Neuron (in vitro differentiated cells): Measurements from ENCODE around the gene TTLL12.
A peak's percentile ranks its signal among the peaks of the same experiment; 100 is the strongest.

ENCODE experiments used
- H2AFZ ChIP-seq: one replicate; pipeline ENCODE4 v1.6.1; 2013; ENCODE audit warnings: low read depth, mild to moderate bottlenecking, inconsistent platforms, low read length, moderate library complexity
- H3K27me3 ChIP-seq: one replicate; pipeline ENCODE4 v1.6.1; 2013; ENCODE audit warnings: low read length; ENCODE audit not compliant: insufficient read depth
- H3K36me3 ChIP-seq: one replicate; pipeline ENCODE4 v1.6.1; 2013; ENCODE audit warnings: low read length; ENCODE audit not compliant: insufficient read depth
- H3K4me1 ChIP-seq: one replicate; pipeline ENCODE4 v1.6.1; 2013; ENCODE audit warnings: low read length; ENCODE audit not compliant: insufficient read depth
- H3K4me3 ChIP-seq: 2 replicates; pipeline ENCODE4 v1.5.1; 2013; ENCODE audit warnings: mild to moderate bottlenecking, low read length, moderate library complexity
- H3K9me3 ChIP-seq: one replicate; pipeline ENCODE4 v1.6.1; 2013; ENCODE audit warnings: low read length

Gene TTLL12

DNA sequence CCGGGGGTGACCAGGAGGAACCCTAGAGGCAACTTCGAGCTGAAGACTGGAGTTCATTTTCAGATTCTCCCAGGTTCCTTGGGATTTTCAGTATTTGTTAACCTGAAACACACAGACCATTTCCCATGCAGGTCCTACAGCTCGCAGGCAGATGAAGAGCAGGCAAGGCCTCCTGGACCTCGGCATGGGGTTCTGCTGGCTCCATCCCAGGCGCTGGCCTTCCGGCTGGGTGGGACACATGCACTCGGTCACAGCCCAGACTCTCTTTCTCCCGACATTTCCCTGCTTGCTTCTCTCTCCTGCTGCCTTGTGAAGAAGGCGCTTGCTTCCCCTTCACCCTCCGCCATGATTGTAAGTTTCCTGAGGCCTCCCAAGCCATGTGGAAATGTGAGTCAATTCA, 15.4 kb upstream of the TTLL12 start:
- Histone ChIP-seq H3K27me3 (peaks cover 9% of the 10 kb centered on the region), H3K36me3 (no peaks in the 10 kb centered on the region), H3K4me1 (peaks cover 4% of the 10 kb centered on the region), H3K9me3 (no peaks in the 10 kb centered on the region), H3K4me3 (no peak overlapping the region), H2AFZ (no peak overlapping the region)

DNA sequence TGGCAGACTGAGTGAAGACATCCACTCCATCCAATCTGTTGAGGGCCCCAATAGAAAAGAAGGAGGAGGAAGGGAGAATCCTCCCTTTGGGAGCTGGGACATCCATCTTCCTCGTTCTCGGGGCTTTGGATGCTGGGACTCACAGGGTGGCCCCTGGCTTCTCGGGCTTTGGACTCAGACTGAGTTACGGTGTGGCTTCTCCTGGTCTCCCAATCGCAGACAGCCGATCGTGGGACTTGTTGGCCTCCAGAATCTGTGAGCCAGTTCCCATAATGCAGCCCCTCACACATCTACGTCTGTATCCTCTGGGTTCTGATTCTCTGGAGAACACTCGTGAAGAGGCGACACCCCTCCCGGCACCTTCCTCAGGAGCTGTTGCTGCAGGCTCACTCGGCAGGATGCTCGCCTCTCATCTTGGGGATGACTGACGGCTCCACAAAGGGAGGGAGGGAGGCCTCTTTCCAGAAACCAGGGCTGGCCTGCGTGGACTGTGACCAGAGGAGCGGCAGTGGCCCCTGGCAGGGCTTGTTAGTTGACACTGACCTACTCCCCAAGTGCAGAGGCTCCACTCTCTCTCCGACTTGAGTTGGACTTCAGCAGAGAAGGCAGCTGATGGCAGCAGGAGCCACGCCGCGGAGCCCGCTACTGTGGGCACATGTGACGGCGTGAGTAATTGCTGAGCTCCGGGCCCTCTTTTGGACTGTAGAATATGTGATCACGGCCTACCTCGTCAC, 14.7 kb upstream of the TTLL12 start:
- Histone ChIP-seq H3K36me3 (no peaks in the 10 kb centered on the region), H3K9me3 (no peaks in the 10 kb centered on the region), H3K27me3 (peaks cover 10% of the 10 kb centered on the region), H3K4me3 (no peak overlapping the region), H2AFZ (no peak overlapping the region), H3K4me1 (peaks cover 4% of the 10 kb centered on the region)

DNA sequence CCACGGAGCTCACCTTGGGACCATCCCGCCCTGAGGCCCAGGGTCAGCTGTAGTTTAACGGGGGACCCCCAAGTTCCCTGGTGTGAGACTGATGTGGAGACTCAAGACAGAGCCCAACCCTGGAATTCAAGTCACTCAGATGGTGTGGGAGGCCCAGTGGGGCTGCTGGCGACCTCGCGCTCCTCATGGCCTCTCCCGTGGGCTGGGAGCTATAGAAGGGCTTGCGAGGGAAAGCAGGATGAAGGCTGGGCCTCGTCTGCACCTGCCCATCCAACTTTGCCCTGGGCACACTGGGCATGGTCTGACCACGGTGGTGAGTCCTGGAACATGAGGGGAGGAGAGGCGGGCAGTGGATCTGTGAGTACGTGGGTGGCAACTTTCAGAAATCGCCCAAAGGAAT, 13.6 kb upstream of the TTLL12 start:
- peaks cover 4% of the 10 kb centered on the region for H3K4me1 ChIP-seq
- H3K36me3 ChIP-seq, result no peaks in the 10 kb centered on the region
- no peak overlapping the region for H3K4me3 ChIP-seq
- peaks cover 10% of the 10 kb centered on the region for H3K27me3 ChIP-seq
- H3K9me3 ChIP-seq, result no peaks in the 10 kb centered on the region
- no peak overlapping the region for H2AFZ ChIP-seq

DNA sequence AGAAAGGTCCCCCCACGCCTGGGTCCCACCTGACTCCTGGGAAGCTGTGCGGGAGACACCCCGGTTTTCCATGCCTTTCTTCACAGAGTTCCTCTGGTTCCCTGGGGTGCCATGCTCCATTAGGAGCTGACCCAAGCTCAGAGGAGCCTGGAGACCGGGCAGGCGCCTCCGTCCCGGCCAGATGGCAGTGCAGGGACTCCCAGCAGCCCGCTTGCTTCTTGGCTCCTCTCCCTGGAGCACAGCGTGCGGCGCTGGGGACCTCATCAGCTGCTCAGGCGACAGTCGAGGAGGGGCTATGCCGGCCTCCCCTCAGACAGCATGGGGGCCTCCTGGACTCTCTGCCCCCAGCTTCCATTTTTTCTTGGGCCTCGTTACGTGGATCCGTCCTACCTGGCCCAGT, 13.1 kb upstream of the TTLL12 start:
- H3K4me3 ChIP-seq, result no peak overlapping the region
- H3K4me1 ChIP-seq, result peaks cover 4% of the 10 kb centered on the region
- H3K27me3 ChIP-seq, result peaks cover 10% of the 10 kb centered on the region
- no peak overlapping the region for H2AFZ ChIP-seq
- no peaks in the 10 kb centered on the region for H3K9me3 ChIP-seq
- no peaks in the 10 kb centered on the region for H3K36me3 ChIP-seq

DNA sequence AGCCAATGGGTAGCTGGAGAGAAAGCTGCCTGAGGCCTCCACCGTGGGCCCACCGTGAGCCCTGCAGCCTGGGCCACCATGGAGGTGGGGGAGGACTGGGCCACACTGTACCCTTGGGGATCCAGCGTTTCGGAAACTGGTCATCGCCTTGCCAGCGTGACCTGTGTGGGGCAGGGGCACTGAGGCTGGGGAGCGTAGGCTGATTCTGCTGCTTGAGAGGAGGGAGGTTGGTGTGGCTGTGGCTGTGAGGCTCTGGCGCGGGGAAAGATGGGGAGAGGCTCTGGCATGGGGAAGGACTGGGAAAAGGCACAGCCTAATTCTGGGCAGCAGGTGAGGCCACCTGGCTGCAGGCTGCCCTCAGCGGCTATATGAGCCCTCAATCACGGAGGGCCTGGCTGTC, 12.6 kb upstream of the TTLL12 start:
- no peak overlapping the region for H2AFZ ChIP-seq
- H3K9me3 ChIP-seq, result no peaks in the 10 kb centered on the region
- peaks cover 4% of the 10 kb centered on the region for H3K4me1 ChIP-seq
- peaks cover 10% of the 10 kb centered on the region for H3K27me3 ChIP-seq
- H3K36me3 ChIP-seq, result no peaks in the 10 kb centered on the region
- H3K4me3 ChIP-seq, result no peak overlapping the region

DNA sequence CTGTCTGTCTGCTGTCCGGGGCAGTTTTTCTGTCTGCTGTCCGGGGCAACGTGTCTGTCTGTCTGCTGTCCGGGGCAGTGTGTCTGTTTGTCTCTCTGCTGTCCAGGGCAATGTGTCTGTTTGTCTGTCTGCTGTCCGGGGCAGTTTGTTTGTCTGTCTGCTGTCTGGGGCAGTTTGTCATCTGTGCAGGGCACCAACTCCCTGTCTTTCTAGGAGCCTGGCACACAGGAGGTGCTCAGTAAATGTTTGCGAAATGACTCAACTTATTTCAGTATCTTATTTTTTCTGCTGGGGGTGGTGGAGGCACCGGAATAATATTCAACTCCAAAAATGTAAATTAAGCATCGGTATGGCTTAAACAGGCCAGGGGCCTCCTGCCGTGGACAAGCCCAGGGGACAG, 12.0 kb upstream of the TTLL12 start:
- Histone ChIP-seq H3K27me3 (peaks cover 10% of the 10 kb centered on the region), H2AFZ (no peak overlapping the region), H3K9me3 (no peaks in the 10 kb centered on the region), H3K4me3 (no peak overlapping the region), H3K4me1 (peaks cover 4% of the 10 kb centered on the region), H3K36me3 (no peaks in the 10 kb centered on the region)

DNA sequence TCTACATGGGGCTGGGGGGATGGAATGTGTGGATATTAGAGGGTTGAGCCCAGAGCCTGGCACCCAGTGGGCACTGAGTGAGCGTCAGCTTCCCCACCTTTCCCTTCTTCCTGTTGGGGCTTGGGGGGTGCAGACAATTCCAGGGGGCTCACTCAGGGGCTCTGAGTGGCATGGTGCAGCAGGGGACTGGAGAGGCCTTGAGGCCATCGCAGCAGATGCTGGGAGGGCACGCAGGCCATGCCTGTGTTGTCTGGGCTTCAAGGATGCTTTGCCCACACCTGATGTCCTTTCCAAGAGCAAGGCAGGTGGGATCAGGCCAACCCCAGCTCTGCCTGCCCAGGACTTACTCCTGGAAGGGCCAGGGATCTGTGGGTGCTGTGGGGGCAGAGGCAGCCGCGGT, 11.2 kb upstream of the TTLL12 start:
- peaks cover 12% of the 10 kb centered on the region for H3K27me3 ChIP-seq
- no peak overlapping the region for H2AFZ ChIP-seq
- H3K4me1 ChIP-seq, result peaks cover 4% of the 10 kb centered on the region
- H3K36me3 ChIP-seq, result no peaks in the 10 kb centered on the region
- no peaks in the 10 kb centered on the region for H3K9me3 ChIP-seq
- H3K4me3 ChIP-seq, result no peak overlapping the region

DNA sequence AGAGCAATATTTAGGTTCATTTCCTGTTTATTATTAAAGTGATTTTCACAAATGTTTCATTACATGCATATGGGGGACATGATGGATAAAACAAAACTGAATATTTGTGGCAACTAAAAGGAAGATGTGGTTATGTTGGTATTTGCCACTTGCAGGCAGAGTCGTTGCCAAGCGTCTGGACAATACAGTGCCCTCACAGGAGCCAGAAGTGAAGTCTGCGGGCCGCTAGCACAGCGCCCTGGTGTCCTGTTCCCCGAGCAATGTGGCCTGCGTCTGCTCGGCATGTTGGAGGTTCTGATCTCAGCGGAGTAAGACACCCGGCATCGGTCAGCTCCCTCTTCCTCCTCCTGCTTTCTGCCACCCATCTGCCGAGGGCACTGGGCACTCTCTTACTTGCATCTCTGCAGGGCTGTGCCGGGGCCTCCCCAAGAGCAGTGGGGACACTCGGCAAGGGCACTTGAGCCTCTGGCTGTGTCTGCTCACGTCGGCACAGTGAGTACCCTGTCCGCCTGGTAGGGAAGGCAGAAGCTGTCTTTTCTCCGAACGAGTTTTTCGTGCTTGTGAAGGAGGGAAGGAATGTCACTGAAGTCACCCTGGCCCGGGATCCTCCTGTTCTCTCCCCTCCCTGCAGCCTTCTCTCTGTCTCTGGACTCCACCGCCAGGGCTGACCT, 10.5 kb upstream of the TTLL12 start:
- Histone ChIP-seq H3K4me3 (no peak overlapping the region), H3K9me3 (no peaks in the 10 kb centered on the region), H3K4me1 (peaks cover 4% of the 10 kb centered on the region), H3K36me3 (no peaks in the 10 kb centered on the region), H2AFZ (no peak overlapping the region), H3K27me3 (peaks cover 12% of the 10 kb centered on the region)

DNA sequence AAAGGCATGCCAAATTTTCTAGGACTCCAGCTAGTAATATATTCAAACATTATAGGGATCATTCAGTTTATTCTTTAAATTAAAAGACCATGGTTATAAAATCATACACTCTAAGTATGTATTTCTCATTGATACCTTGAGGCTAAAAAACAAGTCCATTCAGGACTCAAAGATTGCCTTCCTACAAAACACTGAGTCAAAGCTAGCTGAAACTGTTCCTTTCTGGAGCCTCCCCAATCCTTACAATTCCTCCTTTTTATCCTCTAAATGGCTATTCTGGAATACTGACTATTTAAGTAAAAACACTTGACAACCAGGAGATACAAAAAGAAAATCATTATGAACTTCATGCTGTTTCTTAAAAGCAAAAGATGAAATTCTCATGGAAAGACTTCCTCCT, 4.9 kb upstream of the TTLL12 start:
- Histone ChIP-seq H3K4me3 (no peak overlapping the region), H2AFZ (no peak overlapping the region), H3K9me3 (no peaks in the 10 kb centered on the region), H3K4me1 (peaks cover 8% of the 10 kb centered on the region), H3K36me3 (no peaks in the 10 kb centered on the region), H3K27me3 (peaks cover 7% of the 10 kb centered on the region)

DNA sequence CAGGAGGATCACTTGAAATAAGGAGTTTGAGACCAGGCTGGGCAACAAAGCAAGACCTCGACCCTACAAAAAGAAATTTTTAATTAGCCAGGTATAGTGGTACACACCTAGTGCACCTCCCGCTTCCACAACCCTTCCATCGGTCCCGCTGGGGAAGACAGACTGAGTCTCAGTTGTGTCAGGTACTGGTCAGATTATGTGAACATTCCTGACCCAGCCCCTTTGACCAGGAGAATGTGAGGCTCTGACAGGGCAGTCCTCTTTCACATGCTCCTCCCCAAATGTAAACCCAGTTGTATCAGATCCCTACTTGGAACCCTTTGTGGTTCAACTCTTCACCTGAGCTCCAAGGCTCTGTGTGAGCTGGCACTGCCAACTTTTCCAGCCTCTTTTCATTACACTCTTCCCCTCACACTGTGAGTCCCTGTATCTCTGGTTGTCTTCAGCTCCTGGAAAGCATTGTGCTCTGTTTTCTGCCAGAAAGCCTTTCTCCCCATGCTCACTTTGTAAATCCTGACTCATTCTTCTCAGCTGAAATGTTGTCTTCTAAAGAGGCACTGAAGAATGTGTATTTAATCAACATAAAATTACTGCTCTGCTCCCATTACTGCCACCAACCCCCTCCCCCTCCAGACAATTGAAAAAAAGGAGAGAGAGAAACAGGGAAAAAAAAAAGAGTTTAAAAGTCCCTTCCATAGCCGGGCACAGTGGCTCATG, 2.1 kb upstream of the TTLL12 start:
- peaks cover 7% of the 10 kb centered on the region for H3K27me3 ChIP-seq
- H3K9me3 ChIP-seq, result no peaks in the 10 kb centered on the region
- H3K36me3 ChIP-seq, result no peaks in the 10 kb centered on the region
- H3K4me3 ChIP-seq, result no peak overlapping the region
- no peak overlapping the region for H2AFZ ChIP-seq
- H3K4me1 ChIP-seq, result peaks cover 21% of the 10 kb centered on the region

DNA sequence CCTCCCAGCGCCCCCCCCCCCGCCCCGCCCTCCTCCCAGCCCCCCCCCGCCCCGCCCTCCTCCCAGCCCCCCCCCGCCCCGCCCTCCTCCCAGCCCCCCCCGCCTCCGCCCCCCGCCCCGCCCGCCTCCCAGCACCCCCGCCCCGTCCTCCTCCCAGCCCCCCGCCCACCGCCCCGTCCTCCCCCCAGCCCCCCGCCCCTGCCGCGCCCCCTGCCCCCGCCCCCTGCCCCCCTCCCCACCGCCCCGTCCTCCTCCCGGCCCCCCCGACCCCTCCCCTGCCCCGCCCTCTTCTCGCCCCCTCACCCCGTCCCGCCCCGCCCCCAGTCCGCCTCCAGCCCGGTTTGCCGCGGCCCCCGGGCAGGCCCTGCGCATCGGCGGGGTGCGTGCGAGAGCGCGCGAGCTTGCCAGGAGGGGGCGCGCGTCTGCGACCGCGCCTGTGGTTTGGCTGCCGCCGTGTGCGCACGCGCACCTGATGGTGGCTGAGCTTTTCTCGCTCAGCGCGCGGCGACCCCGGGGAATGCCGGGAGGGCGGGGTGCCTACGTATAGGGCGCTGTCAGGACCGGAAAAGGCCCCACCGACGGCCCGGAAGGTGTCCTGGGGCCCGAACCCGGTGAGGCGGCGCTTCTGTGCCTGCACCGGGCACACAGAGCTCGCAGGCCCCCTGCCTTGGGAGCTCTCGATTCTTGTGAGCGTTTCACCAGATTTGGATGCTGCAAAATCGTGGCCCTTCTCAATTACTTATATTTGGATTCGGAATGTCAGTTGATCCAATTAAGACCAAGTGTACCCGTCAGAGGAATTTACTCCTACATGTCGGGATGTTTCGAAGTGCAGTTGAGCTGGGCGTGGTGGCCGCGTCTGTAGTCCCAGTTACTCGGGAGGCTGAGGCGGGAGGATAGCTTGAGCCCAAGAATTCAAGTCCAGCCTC, 501 bp upstream of the TTLL12 start:
- Histone ChIP-seq H3K4me3 (peak overlapping the region; percentile 65), H2AFZ (peak overlapping the region; percentile 82), H3K9me3 (no peaks in the 10 kb centered on the region), H3K4me1 (peaks cover 21% of the 10 kb centered on the region), H3K36me3 (peaks cover 5% of the 10 kb centered on the region), H3K27me3 (peaks cover 5% of the 10 kb centered on the region)

DNA sequence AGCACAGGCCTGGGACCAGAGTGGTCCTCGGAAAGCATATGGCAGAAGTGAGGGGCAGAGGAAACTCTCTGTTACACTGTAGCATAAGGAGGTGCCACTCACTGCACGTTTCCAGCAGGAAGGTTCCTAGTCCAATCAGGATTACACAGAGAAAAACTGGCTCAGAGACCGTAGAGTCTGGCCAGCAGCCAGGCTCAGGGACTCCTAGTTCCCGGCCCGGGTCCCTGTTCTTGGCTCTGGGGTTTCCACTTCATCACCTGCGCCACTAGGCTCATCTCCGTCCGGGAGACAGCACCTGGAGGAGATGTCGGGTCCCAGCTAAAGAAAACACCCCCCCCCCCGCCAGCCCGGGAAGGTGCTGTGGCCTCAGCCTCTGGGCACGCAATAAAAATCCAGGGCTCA, 1.1 kb downstream of the TTLL12 start:
- no peaks in the 10 kb centered on the region for H3K9me3 ChIP-seq
- peaks cover 21% of the 10 kb centered on the region for H3K4me1 ChIP-seq
- H3K27me3 ChIP-seq, result peaks cover 2% of the 10 kb centered on the region
- H3K4me3 ChIP-seq, result peak overlapping the region; percentile 90
- peaks cover 13% of the 10 kb centered on the region for H3K36me3 ChIP-seq
- H2AFZ ChIP-seq, result no peak overlapping the region
